ENCODE results near the gene WASF2. TPM values are rescaled to one million over a fixed set of nuclear protein-coding genes. Genes with fewer than 3 reads are reported as not detected.
A peak's percentile ranks its signal among the peaks of the same experiment; 100 is the strongest.

Gene WASF2
- total and polyA plus RNA-seq, 2 of the 8 experiments (the other 6 are each of a cell fraction or from before 2014, with no cell fraction given) = 32.1 to 86.6 TPM

- Histone ChIP-seq H3K56ac (replicated peaks; ENCODE audit: insufficient read length, low read depth, low read length) (no peak overlapping the region), H3K27ac (ENCODE audit: low read depth, low read length) (peak overlapping the region; percentile 27; the same call in 1 of the 2 replicates), H3K79me2 (ENCODE audit: control insufficient read depth in 1 of 2, insufficient read depth in 2 of 2, low read length in 2 of 2) (no peaks in the 10 kb centered on the region), H4K91ac (replicated peaks; ENCODE audit: insufficient read length, low read length) (no peak overlapping the region), H4K20me1 (replicated peaks in 1 of 2; ENCODE audit: control insufficient read depth in 1 of 2, insufficient read depth in 2 of 2, low read length in 2 of 2) (peaks cover 0 to 2% of the 10 kb centered on the region in 2 experiments), H3K23me2 (ENCODE audit: low read depth, low read length) (peaks cover 2% of the 10 kb centered on the region; the same call in 1 of the 2 replicates), H3K9ac (replicated peaks in 1 of 4; ENCODE audit: extremely low read depth in 1 of 4, low read depth in 3 of 4, low read length in 3 of 4) (peak overlapping the region in 3 of 4 experiments; percentile 45 to 73 (median 55); a peak in 5 of 7 replicates), H2BK120ac (replicated peaks; ENCODE audit: low read depth, low read length) (no peak overlapping the region), H3K9me3 (ENCODE audit: insufficient read depth in 2 of 2, low read depth in 1 of 2, low read length in 1 of 2) (no peaks in the 10 kb centered on the region), H4K8ac (ENCODE audit: extremely low read depth, insufficient read depth, low read length) (peak overlapping the region; percentile 12; the same call in 1 of the 2 replicates), H3K4me3 (ENCODE audit: extremely low read depth in 1 of 4, insufficient read depth in 2 of 4, low read depth in 3 of 4, low read length in 4 of 4) (peak overlapping the region; percentile 62 to 71 (median 64)), H3K36me3 (ENCODE audit: control insufficient read depth in 2 of 4, insufficient read depth in 4 of 4, low read length in 3 of 4) (no peaks in the 10 kb centered on the region), H2BK20ac (ENCODE audit: low read length) (no peak overlapping the region), H3K18ac (ENCODE audit: extremely low read depth, low read length) (no peak overlapping the region), H3K79me1 (ENCODE audit: low read depth, low read length) (no peaks in the 10 kb centered on the region), H2BK12ac (ENCODE audit: low read depth, low read length) (no peak overlapping the region), H2AK5ac (ENCODE audit: low read depth, low read length) (no peak overlapping the region), H2BK5ac (ENCODE audit: low read depth, low read length) (no peak overlapping the region), H2BK15ac (ENCODE audit: low read length) (no peak overlapping the region), H4K5ac (ENCODE audit: insufficient read length, low read depth, low read length) (peak overlapping the region; percentile 28), H3K27me3 (replicated peaks in 1 of 4; ENCODE audit: control insufficient read depth in 3 of 4, extremely low read depth in 1 of 4, insufficient read depth in 3 of 4, low read length in 3 of 4) (peaks cover 2 to 10% (median 6%) of the 10 kb centered on the region in 4 experiments; a peak in 6 of 7 replicates), H3K14ac (ENCODE audit: insufficient read length) (no peak overlapping the region), H3K4me2 (ENCODE audit: insufficient read depth in 1 of 2, low read depth in 2 of 2, low read length in 2 of 2) (peak overlapping the region; percentile 85 to 97), H3K4ac (replicated peaks; ENCODE audit: insufficient read length, low read depth, low read length) (no peak overlapping the region), H2AFZ (ENCODE audit: low read length) (peak overlapping the region; percentile 41; the same call in 1 of the 2 replicates), H3K23ac (ENCODE audit: insufficient read length) (no peak overlapping the region), H3K4me1 (replicated peaks in 1 of 4; ENCODE audit: control insufficient read depth in 3 of 4, insufficient read depth in 4 of 4, low read length in 3 of 4) (peaks cover 3 to 18% (median 7%) of the 10 kb centered on the region in 4 experiments)
- ChIA-PET POLR2A (ENCODE audit: partially characterized antibody) (interaction anchor here (0.8 to 10.3 kb wide), 12 partner anchors 13 to 334 kb away, joined by 3 to 101 read pairs (median 4); partner anchors contain the start of gene CD164L2), CTCF (ENCODE audit: partially characterized antibody) (interaction anchor here (0.8 to 28.8 kb wide), 18 partner anchors 10 to 241 kb away, joined by 3 to 625 read pairs (median 8); partner anchors contain the start of genes CD164L2, FCN3, GPR3 and SYTL1)
- FAIRE-seq (no peak), DNase-seq (ENCODE audit: low read depth in 1 of 2, low spot score in 2 of 2) (peak in 1 of 2 experiments; percentile 91)
- TF ChIP-seq RBBP5 (IDR thresholded peaks at IDR 0.05; ENCODE audit: borderline replicate concordance, low read depth, low read length) = 0 out of 2 replicates have a peak, but pooled peaks have one; percentile 37
- TF ChIP-seq SIRT6 (IDR thresholded peaks at IDR 0.05; ENCODE audit: low read length) = no peak
- TF ChIP-seq CTBP2 (IDR thresholded peaks at IDR 0.05; ENCODE audit: borderline replicate concordance, insufficient read depth, insufficient read length, low read length) = no peak
- TF ChIP-seq EGR1 (IDR thresholded peaks at IDR 0.05; ENCODE audit: borderline replicate concordance, low read depth, low read length) = peak; percentile 90
- no peak for TF ChIP-seq KDM1A (IDR thresholded peaks at IDR 0.05; ENCODE audit: borderline replicate concordance, low read length)
- TF ChIP-seq PHF8 (conservative IDR thresholded peaks at IDR 0.05; ENCODE audit: low read depth, low read length) = peak; percentile 51; the same call in 1 of the 2 replicates
- TF ChIP-seq SIN3A (conservative IDR thresholded peaks at IDR 0.05 in 1 of 2, IDR thresholded peaks at IDR 0.05 in 1 of 2; ENCODE audit: low read depth in 1 of 2, low read length in 2 of 2) = peak in 1 of 2 experiments; percentile 15; a peak in 1 of 4 replicates
- TF ChIP-seq TBP (IDR thresholded peaks at IDR 0.05; ENCODE audit: low read depth, low read length) = peak; percentile 26; the same call in 1 of the 2 replicates
- peak; percentile 33; the same call in 1 of the 2 replicates for TF ChIP-seq CREB1 (IDR thresholded peaks at IDR 0.05)
- no peak for TF ChIP-seq ATF3 (IDR thresholded peaks at IDR 0.05; ENCODE audit: insufficient read depth, low read depth, low read length)
- TF ChIP-seq NRF1 (IDR thresholded peaks at IDR 0.05; ENCODE audit: low read depth, low read length) = peak; percentile 15; the same call in 1 of the 2 replicates
- 4% methylated on average over 22 of the region's 30 CpGs; no CpG with 5 or more reads in 1 of the 2 experiments for WGBS, 2 experiments (ENCODE audit: extremely low coverage in 1 of 2, insufficient coverage in 1 of 2, insufficient read length in 1 of 2, insufficient replicate concordance in 2 of 2, low coverage in 1 of 2, low lambda C conversion rate in 2 of 2, missing lambda C conversion rate in 1 of 2)
These were observed 123.9 kb downstream of the WASF2 start for GRCh38 chr1:27366113-27366410.

Data from H1 (cell line).